H1 (cell line): ENCODE measurements around the gene CYSRT1. TPM values are rescaled to one million over a fixed set of nuclear protein-coding genes. Genes with fewer than 3 reads are reported as not detected.

ENCODE experiments used
- CTCF ChIA-PET: fragments of 300-600 bp; sonication (Branson Sonifier 250); formaldehyde crosslinking; loops from one replicate; lab custom pipeline; 2021; ENCODE audit not compliant: partially characterized antibody; lab: Charles Lee
- POLR2A ChIA-PET: fragments of 300-600 bp; sonication (Branson Sonifier 250); formaldehyde crosslinking; loops from one replicate; lab custom pipeline; 2021; ENCODE audit warnings: inconsistent platforms; ENCODE audit not compliant: partially characterized antibody; lab: Charles Lee
- DNase-seq, 2 experiments: peaks; one replicate each; pipeline versions ENCODE4 v3.0.0 to v3.0.0-alpha.2; 2010 to 2022; ENCODE audit warnings: low spot score in 2 of 2, low read depth in 1 of 2, mixed read lengths in 1 of 2
- FAIRE-seq: peaks from 2 replicates; lab custom pipeline; 2011; peaks lifted over from hg19 to GRCh38; lab: Jason Lieb, UNC
- H2AFZ ChIP-seq: 2 replicates; pipeline ENCODE4 v1.8.1; 2012; ENCODE audit warnings: low read length, inconsistent platforms
- H2AK5ac ChIP-seq: 2 replicates; pipeline ENCODE4 v1.6.1; 2013; ENCODE audit warnings: low read depth, low read length
- H2BK120ac ChIP-seq: replicated peaks from 2 replicates; pipeline ENCODE3; 2013; ENCODE audit warnings: low read depth, low read length, inconsistent platforms
- H2BK12ac ChIP-seq: 2 replicates; pipeline ENCODE4 v1.6.1; 2013; ENCODE audit warnings: low read depth, low read length
- H2BK15ac ChIP-seq: 2 replicates; pipeline ENCODE4 v1.6.1; 2013; ENCODE audit warnings: low read length
- H2BK20ac ChIP-seq: 2 replicates; pipeline ENCODE4 v1.6.1; 2013; ENCODE audit warnings: low read length
- H2BK5ac ChIP-seq: 2 replicates; pipeline ENCODE4 v1.6.1; 2013; ENCODE audit warnings: low read depth, low read length
- H3K14ac ChIP-seq: 2 replicates; pipeline ENCODE4 v1.6.1; 2013; ENCODE audit warnings: inconsistent platforms; ENCODE audit not compliant: insufficient read length
- H3K18ac ChIP-seq: 2 replicates; pipeline ENCODE4 v1.6.1; 2013; ENCODE audit warnings: low read length; ENCODE audit errors: extremely low read depth
- H3K23ac ChIP-seq: 2 replicates; pipeline ENCODE4 v1.6.1; 2013; ENCODE audit warnings: inconsistent platforms; ENCODE audit not compliant: insufficient read length
- H3K23me2 ChIP-seq: 2 replicates; pipeline ENCODE4 v1.6.1; 2013; ENCODE audit warnings: low read depth, low read length
- H3K27ac ChIP-seq: 2 replicates; pipeline ENCODE4 v1.6.1; 2011; ENCODE audit warnings: low read depth, low read length, inconsistent platforms
- H3K27me3 ChIP-seq, 4 experiments: replicated peaks in 1 of 4; 1 replicate in 1 of 4; 2 replicates in 3 of 4; pipeline versions ENCODE4 v1.6.1 to v1.8.1; 2011 to 2013; ENCODE audit warnings: low read length in 3 of 4, mild to moderate bottlenecking in 3 of 4, inconsistent platforms in 2 of 4, mixed read lengths in 2 of 4, moderate library complexity in 1 of 4; ENCODE audit not compliant: control insufficient read depth in 3 of 4, insufficient read depth in 3 of 4; ENCODE audit errors: extremely low read depth in 1 of 4
- H3K36me3 ChIP-seq, 4 experiments: 2 replicates each; pipeline versions ENCODE4 v1.6.1 to v1.8.1; 2011 to 2013; ENCODE audit warnings: mild to moderate bottlenecking in 4 of 4, low read length in 3 of 4, moderate library complexity in 2 of 4, control low read depth in 1 of 4, inconsistent platforms in 1 of 4; ENCODE audit not compliant: insufficient read depth in 4 of 4, control insufficient read depth in 2 of 4
- H3K4ac ChIP-seq: replicated peaks from 2 replicates; pipeline ENCODE3; 2013; ENCODE audit warnings: low read length, low read depth, mixed read lengths, inconsistent platforms; ENCODE audit not compliant: insufficient read length
- H3K4me1 ChIP-seq, 4 experiments: replicated peaks in 1 of 4; 1 replicate in 1 of 4; 2 replicates in 3 of 4; pipeline versions ENCODE4 v1.6.1 to v1.8.1; 2011 to 2013; ENCODE audit warnings: low read length in 3 of 4, inconsistent platforms in 2 of 4, mixed read lengths in 1 of 4; ENCODE audit not compliant: insufficient read depth in 4 of 4, control insufficient read depth in 3 of 4
- H3K4me2 ChIP-seq, 2 experiments: 2 replicates each; pipeline versions ENCODE4 v1.6.1 to v1.8.1; 2011 to 2013; ENCODE audit warnings: low read depth in 2 of 2, low read length in 2 of 2, control low read depth in 1 of 2, inconsistent platforms in 1 of 2, mild to moderate bottlenecking in 1 of 2; ENCODE audit not compliant: insufficient read depth in 1 of 2
- H3K4me3 ChIP-seq, 4 experiments: fragments of 200-600, 300-600 bp in 1 of 4; sonication (generic), shearing (Covaris generic), sonication (Bioruptor Twin) in 1 of 4; 2 replicates each; pipeline versions ENCODE4 v1.5.1 to v1.8.1; 2011 to 2016; ENCODE audit warnings: low read length in 4 of 4, low read depth in 3 of 4, control low read depth in 2 of 4, inconsistent platforms in 2 of 4, mild to moderate bottlenecking in 2 of 4, mixed read lengths in 1 of 4, moderate library complexity in 1 of 4; ENCODE audit not compliant: insufficient read depth in 2 of 4; ENCODE audit errors: extremely low read depth in 1 of 4
- H3K56ac ChIP-seq: replicated peaks from 2 replicates; pipeline ENCODE3; 2013; ENCODE audit warnings: low read depth, mild to moderate bottlenecking, mixed read lengths, low read length, inconsistent platforms; ENCODE audit not compliant: insufficient read length
- H3K79me1 ChIP-seq: 2 replicates; pipeline ENCODE4 v1.6.1; 2013; ENCODE audit warnings: low read depth, low read length, control low read depth
- H3K79me2 ChIP-seq, 2 experiments: 2 replicates each; pipeline versions ENCODE4 v1.6.1 to v1.8.1; 2012 to 2013; ENCODE audit warnings: low read length in 2 of 2, mild to moderate bottlenecking in 2 of 2, inconsistent platforms in 1 of 2; ENCODE audit not compliant: insufficient read depth in 2 of 2, control insufficient read depth in 1 of 2
- H3K9ac ChIP-seq, 4 experiments: replicated peaks in 1 of 4; 1 replicate in 1 of 4; 2 replicates in 3 of 4; pipeline versions ENCODE4 v1.6.1 to v1.8.1; 2011 to 2013; ENCODE audit warnings: low read depth in 3 of 4, low read length in 3 of 4, control low read depth in 2 of 4, mild to moderate bottlenecking in 2 of 4, moderate library complexity in 2 of 4, inconsistent platforms in 1 of 4; ENCODE audit errors: extremely low read depth in 1 of 4
- H3K9me3 ChIP-seq, 2 experiments: 2 replicates each; pipeline versions ENCODE4 v1.6.1 to v1.8.1; 2012 to 2013; ENCODE audit warnings: mild to moderate bottlenecking in 2 of 2, moderate library complexity in 2 of 2, control low read depth in 1 of 2, inconsistent platforms in 1 of 2, low read depth in 1 of 2, low read length in 1 of 2, mixed read lengths in 1 of 2; ENCODE audit not compliant: insufficient read depth in 2 of 2
- H4K20me1 ChIP-seq, 2 experiments: replicated peaks in 1 of 2; 2 replicates each; pipeline versions ENCODE3 to v1.8.1; 2011 to 2013; ENCODE audit warnings: inconsistent platforms in 2 of 2, low read length in 2 of 2, mild to moderate bottlenecking in 1 of 2; ENCODE audit not compliant: insufficient read depth in 2 of 2, control insufficient read depth in 1 of 2
- H4K5ac ChIP-seq: 2 replicates; pipeline ENCODE4 v1.6.1; 2013; ENCODE audit warnings: low read length, low read depth, mixed read lengths, inconsistent platforms; ENCODE audit not compliant: insufficient read length
- H4K8ac ChIP-seq: 2 replicates; pipeline ENCODE4 v1.8.0; 2013; ENCODE audit warnings: mild to moderate bottlenecking, moderate library complexity, low read length, inconsistent platforms; ENCODE audit not compliant: insufficient read depth; ENCODE audit errors: extremely low read depth
- H4K91ac ChIP-seq: replicated peaks from 2 replicates; pipeline ENCODE3; 2013; ENCODE audit warnings: low read length, mixed read lengths, inconsistent platforms; ENCODE audit not compliant: insufficient read length
- JUND ChIP-seq: IDR thresholded peaks from 2 replicates; pipeline ENCODE4 v1.6.1; 2011; ENCODE audit warnings: mild to moderate bottlenecking, improper control_type of control experiment, low read length
- KDM1A ChIP-seq: fragments of 200-600, 300-600 bp; sonication (generic); IDR thresholded peaks from 2 replicates; pipeline ENCODE4 v1.7.1; 2016; ENCODE audit warnings: mild to moderate bottlenecking, low read length, borderline replicate concordance
- KDM4A ChIP-seq: IDR thresholded peaks from one replicate; pipeline ENCODE4 v1.7.1; 2012; ENCODE audit warnings: low read depth, mild to moderate bottlenecking, moderate library complexity, low read length, inconsistent platforms; ENCODE audit not compliant: severe bottlenecking
- POLR2AphosphoS5 ChIP-seq: IDR thresholded peaks from 2 replicates; pipeline ENCODE4 v1.6.1; 2011; ENCODE audit warnings: low read depth, low read length
- SP1 ChIP-seq: IDR thresholded peaks from 2 replicates; pipeline ENCODE4 v1.6.1; 2011; ENCODE audit warnings: low read depth, low read length
- YY1 ChIP-seq: IDR thresholded peaks from 2 replicates; pipeline ENCODE4 v1.6.1; 2011; ENCODE audit warnings: low read depth, mild to moderate bottlenecking, low read length
- WGBS, 2 experiments: shearing (Covaris generic) in 1 of 2; methylation state at CpG; one replicate each; pipeline versions ENCODE4 v1.1.6 to v1.1.7; 2013 to 2015; ENCODE audit warnings: low lambda C conversion rate in 2 of 2, mixed read lengths in 2 of 2, inconsistent platforms in 1 of 2, low coverage in 1 of 2, missing lambda C conversion rate in 1 of 2; ENCODE audit not compliant: insufficient replicate concordance in 2 of 2, insufficient coverage in 1 of 2, insufficient read length in 1 of 2; ENCODE audit errors: extremely low coverage in 1 of 2, missing lambda C conversion rate in 1 of 2; 5-methylcytosine and 5-hydroxymethylcytosine counted together
- polyA plus RNA-seq, 7 experiments: library from polyadenylated mRNA; depleted of rRNA in 3 of 7; stranded (reverse) in 5 of 7; unstranded in 2 of 7; fragments of >200 nt in 5 of 7; fragments of 200-250 nt in 2 of 7; gene quantifications; 1 replicate in 5 of 7; 2 replicates in 1 of 7; 4 replicates in 1 of 7; pipeline versions ENCODE4 v1.2.1 to v1.2.3, GENCODE V29; 2011 to 2013; ENCODE audit warnings: missing spikeins in 2 of 7, mixed read lengths in 2 of 7
- total RNA-seq: library from RNA; stranded (reverse); fragmentation: NEBNext Ultra II Directional; extraction: Animal tissue kit (Norgen Biotek cat#: 25700); gene quantifications from 2 replicates; pipeline ENCODE4 v1.2.1, GENCODE V29; 2021

CYSRT1 gene
- total and polyA plus RNA-seq, 2 of the 8 experiments (the other 6 are each of a cell fraction or from before 2014, with no cell fraction given): 1.0 to 6.5 TPM

GRCh38 chr9:137273095-137273490 lies 48.1 kb downstream of the CYSRT1 start:
- H2BK15ac ChIP-seq: no peak overlapping the region
- H3K14ac ChIP-seq: no peak overlapping the region
- no peak overlapping the region for H2BK12ac ChIP-seq
- H3K9ac ChIP-seq: no peak overlapping the region
- TF ChIP-seq POLR2AphosphoS5: peak; percentile 25; the same call in 1 of the 2 replicates
- TF ChIP-seq KDM1A: no peak
- no peak for TF ChIP-seq JUND
- TF ChIP-seq YY1: no peak
- TF ChIP-seq SP1: no peak
- no peak for TF ChIP-seq KDM4A
- no peaks in the 10 kb centered on the region for H3K9me3 ChIP-seq
- 88% methylated on average over 13 of the region's 13 CpGs; no CpG with 5 or more reads in 1 of the 2 experiments for WGBS, 2 experiments
- no peak overlapping the region for H3K4me2 ChIP-seq
- H2AK5ac ChIP-seq: 0 out of 2 replicates have a peak overlapping the region, but pooled peaks have one; percentile 53
- H2BK20ac ChIP-seq: no peak overlapping the region
- H4K20me1 ChIP-seq: peaks cover 4 to 7% of the 10 kb centered on the region in 2 experiments
- no peak overlapping the region for H3K27ac ChIP-seq
- peaks cover 0 to 15% (median 10%) of the 10 kb centered on the region in 4 experiments; a peak in 6 of 8 replicates for H3K36me3 ChIP-seq
- peaks cover 0 to 20% (median 12%) of the 10 kb centered on the region in 4 experiments; a peak in 6 of 7 replicates for H3K4me1 ChIP-seq
- no peaks in the 10 kb centered on the region for H3K79me2 ChIP-seq
- no peak overlapping the region for H3K23ac ChIP-seq
- POLR2A ChIA-PET: interaction anchor here (1.0 to 47.8 kb wide), 4 partner anchors 8 to 38 kb away, joined by 3 to 1462 read pairs (median 4); partner anchors contain the start of genes CYSRT1, NDOR1, NELFB and NRARP
- H4K5ac ChIP-seq: no peak overlapping the region
- peak overlapping the region; percentile 52 for H2BK5ac ChIP-seq
- H3K27me3 ChIP-seq: peaks cover 0 to 2% (median 0%) of the 10 kb centered on the region in 4 experiments; a peak in 1 of 7 replicates
- no peak overlapping the region for H3K56ac ChIP-seq
- H2AFZ ChIP-seq: no peak overlapping the region
- peaks cover 2% of the 10 kb centered on the region; the same call in 1 of the 2 replicates for H3K23me2 ChIP-seq
- H3K4me3 ChIP-seq: no peak overlapping the region
- no peak for DNase-seq
- H3K18ac ChIP-seq: no peak overlapping the region
- H2BK120ac ChIP-seq: no peak overlapping the region
- H4K91ac ChIP-seq: no peak overlapping the region
- CTCF ChIA-PET: interaction anchor here (0.6 to 2.2 kb wide), 7 partner anchors 8 to 75 kb away, joined by 3 to 8 read pairs (median 3); no protein-coding TSS in a partner anchor
- no peak overlapping the region for H3K4ac ChIP-seq
- H3K79me1 ChIP-seq: no peaks in the 10 kb centered on the region
- FAIRE-seq: no peak
- no peak overlapping the region; the same call in 1 of the 2 replicates for H4K8ac ChIP-seq
